HG02885 (cell line): Measurements from ENCODE around the gene KSR2.

ENCODE experiments used
- ATAC-seq: cut with Tn5 transposase; IDR thresholded peaks from one replicate; pipeline ENCODE4 v1.9.1; 2021; ENCODE audit warnings: mild to moderate bottlenecking; ENCODE audit not compliant: unreplicated experiment, poor library complexity

The KSR2 gene

DNA sequence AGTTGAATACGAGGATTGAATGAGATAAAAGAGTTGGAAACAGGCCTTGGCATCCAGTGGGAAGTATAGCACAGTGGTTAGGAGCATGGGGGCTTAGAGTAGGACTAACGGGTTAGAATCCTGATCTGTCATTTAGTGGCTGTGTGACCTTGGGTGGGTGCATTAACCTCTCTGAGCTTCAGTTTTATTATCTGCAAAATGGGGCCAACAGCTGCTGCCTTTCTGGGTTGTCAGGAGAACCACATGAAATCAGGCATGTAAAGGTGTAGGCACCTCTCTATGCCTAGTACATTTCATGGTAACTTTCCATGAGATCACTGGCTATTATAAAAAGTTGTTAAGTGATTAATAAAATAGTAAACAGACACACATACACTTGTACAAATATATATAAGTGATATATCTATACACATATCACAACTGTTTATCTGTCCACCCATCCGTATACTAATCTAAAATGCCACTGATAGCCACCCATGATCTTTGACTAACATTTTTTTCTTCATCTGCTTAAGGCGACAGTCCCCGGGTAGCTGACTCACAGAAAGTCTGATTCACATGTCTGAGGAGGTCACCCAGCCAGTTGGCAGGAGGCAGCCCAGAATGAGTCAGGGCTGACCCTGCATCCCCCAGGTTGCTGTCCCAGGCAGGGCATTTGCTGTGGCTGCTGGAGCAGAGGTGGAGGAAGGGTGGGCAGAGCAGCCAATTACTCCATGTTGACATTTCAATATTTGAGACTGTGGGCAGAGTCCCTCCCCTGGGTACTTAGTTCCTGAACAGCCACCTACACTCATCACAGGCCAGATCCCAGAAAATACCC is 481.7 kb downstream of the KSR2 start:
- no peak for ATAC-seq

GRCh38 chr12:117485984-117486839 is 482.6 kb downstream of the KSR2 start:
- no peak for ATAC-seq

DNA sequence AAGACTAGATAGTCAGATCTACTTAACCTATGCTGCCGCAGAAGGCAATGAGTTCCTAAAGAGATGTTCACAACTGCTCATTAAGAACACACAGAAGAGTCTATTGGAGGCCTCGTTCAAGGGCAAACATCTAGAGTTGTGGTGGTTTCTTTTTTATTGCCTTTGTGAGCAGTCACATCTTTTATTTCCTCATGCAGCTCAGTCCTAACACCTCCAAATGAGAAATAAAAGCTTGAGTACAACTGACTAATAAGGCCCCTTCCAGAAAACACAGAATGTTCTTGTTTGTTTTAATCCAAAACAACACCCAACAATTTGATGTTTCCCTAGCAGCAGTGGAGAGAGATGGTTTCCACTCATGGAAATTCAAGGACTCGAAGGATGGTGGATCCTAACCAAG is 483.9 kb downstream of the KSR2 start:
- no peak for ATAC-seq

- no peak for ATAC-seq
These were observed 485.3 kb downstream of the KSR2 start for GRCh38 chr12:117483501-117483900.

DNA sequence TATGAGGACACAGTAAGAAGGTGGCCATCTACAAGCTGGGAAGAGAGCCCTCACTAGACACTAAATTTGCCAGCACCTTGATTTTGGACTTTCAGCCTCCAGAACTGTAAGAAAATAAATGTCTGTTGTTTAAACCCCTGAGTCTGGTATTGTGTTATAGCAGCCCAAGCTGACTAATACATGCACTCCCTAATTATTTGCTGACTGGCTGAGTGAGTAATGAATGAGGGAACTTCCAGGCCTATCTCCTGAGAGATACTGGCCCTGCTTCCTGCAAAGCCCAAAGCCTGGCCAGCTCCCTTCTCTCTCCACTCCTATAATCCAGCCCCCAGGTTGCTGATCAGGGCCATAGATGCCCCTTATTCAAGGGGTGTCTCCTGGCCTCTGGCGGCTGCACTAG is 487.3 kb downstream of the KSR2 start:
- no peak for ATAC-seq

GRCh38 chr12:117476341-117476740 is 492.4 kb downstream of the KSR2 start:
- no peak for ATAC-seq

DNA sequence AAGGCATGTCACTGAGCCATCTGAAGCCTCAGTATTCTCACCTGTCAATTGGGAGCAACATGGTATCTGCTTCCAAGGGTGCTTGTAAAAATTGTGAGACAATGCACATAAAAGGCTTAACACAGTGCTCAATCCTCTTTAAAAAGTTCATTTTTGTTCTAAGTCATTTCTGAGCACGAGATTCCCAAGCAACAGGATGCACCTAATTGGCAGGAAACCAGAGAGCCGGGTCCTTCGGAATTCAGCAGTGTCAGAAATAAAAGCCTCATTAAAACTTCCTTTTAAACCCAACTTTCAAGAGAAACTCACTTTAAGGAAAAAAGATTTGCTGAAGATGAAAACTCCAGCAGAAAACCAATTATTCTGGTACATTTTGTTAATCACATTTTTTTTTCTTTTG is 494.9 kb downstream of the KSR2 start:
- ATAC-seq = no peak

DNA sequence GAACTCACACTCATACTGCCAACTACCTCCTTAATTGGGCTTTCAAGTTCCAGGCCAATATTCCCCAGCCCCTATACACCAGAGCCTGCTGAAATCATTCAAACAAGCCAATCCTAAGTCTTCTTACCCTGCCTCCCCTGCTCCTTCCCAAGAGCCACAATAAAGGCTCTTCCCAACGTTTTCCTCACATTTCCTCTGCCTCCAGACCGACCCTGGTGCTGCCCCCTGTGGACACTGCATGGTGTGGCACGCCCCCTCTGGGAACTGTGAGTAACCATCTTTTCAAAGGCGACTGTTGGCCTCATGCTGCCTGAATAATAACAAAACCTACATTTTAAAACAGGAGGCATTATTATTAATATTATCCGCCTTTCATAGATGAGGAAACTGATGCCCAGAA is 495.8 kb downstream of the KSR2 start:
- no peak for ATAC-seq

DNA sequence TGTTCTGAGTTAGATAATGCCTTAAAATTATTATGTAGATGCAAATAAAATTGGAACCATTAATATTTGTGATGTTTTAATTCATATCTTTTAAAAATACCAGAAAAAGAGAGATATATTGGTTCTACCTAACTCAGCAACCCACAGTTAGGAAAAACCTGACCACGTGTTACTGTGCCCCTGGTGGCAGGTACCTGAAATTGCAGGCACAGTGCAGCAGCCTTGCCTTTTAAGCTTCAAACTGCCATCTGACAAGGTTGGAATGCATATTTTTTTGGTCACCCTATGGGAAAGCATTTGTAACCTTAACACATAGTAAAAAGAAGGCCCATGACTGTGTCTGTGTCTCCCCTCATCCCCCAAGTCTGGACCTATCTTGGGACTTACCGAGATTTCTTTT is 498.0 kb downstream of the KSR2 start:
- no peak for ATAC-seq

- no peak for ATAC-seq
These were observed 498.8 kb downstream of the KSR2 start for GRCh38 chr12:117469883-117470483.

- no peak for ATAC-seq
These were observed 500.8 kb downstream of the KSR2 start for GRCh38 chr12:117468016-117468415.

DNA sequence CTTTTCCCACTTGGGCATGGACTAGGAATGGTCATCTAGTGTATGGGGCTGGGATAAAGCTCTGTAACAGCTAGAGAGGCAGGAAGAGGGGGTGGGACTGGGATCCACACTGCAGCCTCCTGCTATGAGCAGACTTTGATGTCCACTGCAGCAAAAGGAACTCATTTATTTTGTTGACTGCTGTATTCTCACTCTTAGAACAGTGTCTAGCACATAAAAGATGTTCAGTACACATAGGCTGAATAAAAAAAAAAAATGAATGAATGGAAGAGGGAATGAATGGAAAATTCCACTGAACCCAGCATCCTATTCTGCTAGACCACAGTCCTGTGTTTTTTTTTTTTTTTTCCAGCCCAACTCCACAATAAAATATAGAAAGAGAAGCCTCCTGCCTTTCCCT is 501.2 kb downstream of the KSR2 start:
- ATAC-seq = no peak

DNA sequence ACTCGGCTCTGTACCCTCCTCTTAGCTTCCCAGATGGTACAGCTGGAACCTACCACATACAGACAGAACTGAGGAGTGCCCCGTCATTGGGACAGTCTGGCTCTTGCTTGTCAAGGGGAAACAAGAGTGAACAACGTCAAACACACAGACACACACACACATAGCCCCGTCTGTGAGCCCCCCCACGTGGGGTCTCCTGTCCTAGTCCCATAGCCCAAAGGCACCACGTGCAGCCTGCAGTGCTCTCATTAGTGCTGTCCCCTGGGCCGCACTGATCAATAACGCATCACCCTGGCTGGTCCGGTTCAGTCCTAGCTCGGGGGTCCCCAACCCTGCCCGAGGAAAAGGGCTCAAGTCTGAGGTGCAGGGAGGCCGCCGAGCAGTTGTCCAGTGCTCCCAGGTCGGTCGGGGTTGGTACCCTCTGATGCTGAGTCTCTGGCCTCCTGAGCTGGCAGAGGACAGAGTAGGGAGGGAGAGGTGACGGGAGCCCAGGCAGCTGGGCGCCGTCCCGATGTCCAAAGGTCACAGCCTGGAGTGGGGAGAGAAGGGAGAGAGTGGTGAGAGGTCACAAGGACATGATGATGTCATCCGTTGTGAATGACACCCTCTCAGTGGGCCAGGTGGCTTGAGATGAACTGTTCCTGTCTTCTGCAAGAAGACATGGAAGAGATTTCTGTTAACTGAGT is 502.0 kb downstream of the KSR2 start:
- no peak for ATAC-seq

DNA sequence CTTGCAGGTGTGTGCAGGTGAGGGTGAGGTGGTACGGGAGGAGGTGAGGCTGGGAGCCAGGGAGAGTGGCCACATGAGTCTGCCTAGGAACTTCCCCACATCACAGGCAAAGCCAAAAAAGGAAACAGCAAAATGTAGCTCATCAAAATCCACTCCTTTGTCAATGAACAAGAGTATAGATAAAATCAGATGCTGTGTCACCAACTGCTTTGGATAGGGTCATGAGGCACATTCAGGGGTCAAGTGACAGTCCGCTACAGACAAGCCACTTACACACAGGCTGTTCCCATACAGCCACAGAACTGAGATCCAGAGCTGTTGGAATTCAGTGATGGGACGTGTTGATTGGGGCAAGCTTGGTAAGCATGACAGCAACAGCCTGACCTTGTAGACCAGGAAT is 507.1 kb downstream of the KSR2 start:
- ATAC-seq = no peak

DNA sequence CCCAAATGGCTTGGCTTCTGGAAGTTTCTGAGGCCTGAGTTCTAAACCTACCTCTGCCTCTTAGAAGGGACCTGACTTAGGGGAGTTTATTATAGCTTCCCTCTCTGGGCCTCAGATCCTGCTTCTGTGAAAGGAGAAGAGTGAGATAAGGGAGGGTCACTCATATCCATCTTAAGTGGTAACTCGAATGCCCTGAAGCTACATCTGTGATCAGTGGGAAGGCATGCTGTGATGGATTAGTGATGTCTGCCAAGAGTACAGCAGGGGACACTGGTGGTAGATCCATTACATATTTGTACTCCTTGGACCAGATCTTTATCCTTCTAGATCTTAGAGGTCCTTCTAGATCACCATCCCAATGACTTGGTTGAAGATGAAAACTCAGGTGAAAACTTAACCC is 509.6 kb downstream of the KSR2 start:
- ATAC-seq = no peak

- no peak for ATAC-seq
These were observed 511.6 kb downstream of the KSR2 start for GRCh38 chr12:117457189-117457588.

DNA sequence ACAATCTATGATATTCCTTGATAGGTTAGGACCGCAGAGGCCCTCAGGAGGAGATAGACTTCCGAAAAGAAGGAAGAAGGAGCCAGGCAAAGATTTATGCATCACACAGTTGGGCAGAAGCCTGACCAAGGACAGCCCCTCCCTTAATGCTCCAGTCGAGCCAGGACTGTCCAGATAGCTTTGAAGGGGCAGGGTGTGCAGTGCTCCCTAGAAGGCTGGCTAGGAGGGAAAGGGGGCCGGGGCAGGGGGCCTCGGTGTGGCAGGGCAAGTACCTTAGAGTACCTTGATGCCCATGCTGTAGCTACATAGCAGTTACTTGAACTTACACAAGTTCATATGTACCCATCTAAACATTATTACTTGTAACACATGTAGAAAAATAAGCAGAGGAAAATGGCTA is 512.7 kb downstream of the KSR2 start:
- ATAC-seq = no peak

- ATAC-seq = no peak
These were observed 514.8 kb downstream of the KSR2 start for GRCh38 chr12:117453961-117454360.

- ATAC-seq = no peak
These were observed 516.7 kb downstream of the KSR2 start for GRCh38 chr12:117452112-117452511.

- ATAC-seq = no peak
These were observed 518.6 kb downstream of the KSR2 start for GRCh38 chr12:117450209-117450608.
